IPS DF 4.7 (cell line): Measurements from ENCODE around the gene ANKRD12.

Source experiments
- DNase-seq: peaks from one replicate; pipeline ENCODE4 v3.0.0-alpha.2; 2013; ENCODE audit warnings: low spot score; ENCODE audit errors: extremely low read depth

Gene ANKRD12

DNA sequence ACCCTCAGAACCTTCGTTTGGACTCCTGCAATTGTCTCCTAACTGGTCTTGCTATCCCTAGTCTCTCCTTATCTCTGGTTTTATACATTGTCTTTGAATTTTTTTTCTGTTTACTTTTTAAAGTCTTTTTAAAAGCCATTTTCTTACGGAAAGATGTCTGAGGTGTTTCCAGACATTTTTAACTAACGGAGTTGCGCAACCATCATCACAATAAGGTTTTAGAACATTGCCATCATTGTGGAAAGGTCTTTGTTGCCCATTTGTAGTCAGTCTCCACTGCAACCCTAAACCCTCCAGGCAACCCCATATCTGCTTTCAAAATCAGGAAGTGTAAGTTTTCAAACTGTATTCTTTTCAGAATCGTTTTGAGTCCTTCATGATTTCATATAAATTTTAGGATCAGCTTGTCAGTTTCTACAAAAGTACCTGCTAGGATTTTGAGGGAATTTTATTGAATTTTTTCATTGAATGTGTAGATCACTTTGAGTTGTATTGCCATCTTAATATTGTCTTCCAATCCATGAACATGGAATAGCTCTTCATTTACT is 46.3 kb downstream of the ANKRD12 start:
- no peak for DNase-seq

- no peak for DNase-seq
These were observed 48.5 kb downstream of the ANKRD12 start for GRCh38 chr18:9184998-9185613.

DNA sequence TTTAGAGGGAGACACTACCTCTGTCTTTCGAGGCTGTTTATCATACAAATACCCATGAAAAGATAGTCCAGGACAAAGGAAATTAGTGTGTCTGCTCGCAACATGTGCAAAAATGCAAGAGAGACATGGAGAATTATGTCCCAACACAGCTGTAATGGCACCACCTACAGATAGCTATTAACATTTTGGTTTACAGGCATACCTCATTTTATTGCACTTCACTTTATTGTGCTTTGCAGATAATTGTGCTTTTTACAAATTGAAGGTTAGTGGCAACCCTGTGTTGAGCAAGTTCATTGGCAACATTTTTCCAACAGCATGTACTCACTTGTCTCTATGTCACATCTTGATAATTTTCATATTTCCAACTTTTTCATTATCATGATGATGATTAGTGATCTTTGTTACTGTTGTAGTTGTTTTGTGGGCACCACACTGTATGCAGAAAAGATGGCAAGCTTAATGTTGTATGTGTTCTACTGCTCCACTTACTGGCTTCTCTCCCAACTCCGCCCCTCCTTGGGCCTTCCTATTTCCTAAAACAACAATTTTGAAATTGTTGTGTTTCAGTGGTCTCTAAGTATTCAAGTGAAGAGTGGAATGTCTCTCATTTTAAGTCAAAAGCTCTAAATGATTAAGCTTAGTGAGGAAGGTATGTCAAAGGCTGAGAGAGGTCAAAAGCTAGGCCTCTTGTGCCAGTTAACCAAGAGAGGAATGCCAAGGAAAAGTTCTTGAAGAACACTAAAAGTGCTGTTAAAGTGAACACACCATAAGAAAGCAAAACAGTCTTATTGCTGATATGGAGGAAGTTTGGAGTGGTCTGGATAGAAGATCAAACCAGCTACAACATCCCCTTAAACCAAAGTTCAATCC is 52.0 kb downstream of the ANKRD12 start:
- no peak for DNase-seq

- no peak for DNase-seq
These were observed 52.9 kb downstream of the ANKRD12 start for GRCh38 chr18:9189491-9189890.

DNA sequence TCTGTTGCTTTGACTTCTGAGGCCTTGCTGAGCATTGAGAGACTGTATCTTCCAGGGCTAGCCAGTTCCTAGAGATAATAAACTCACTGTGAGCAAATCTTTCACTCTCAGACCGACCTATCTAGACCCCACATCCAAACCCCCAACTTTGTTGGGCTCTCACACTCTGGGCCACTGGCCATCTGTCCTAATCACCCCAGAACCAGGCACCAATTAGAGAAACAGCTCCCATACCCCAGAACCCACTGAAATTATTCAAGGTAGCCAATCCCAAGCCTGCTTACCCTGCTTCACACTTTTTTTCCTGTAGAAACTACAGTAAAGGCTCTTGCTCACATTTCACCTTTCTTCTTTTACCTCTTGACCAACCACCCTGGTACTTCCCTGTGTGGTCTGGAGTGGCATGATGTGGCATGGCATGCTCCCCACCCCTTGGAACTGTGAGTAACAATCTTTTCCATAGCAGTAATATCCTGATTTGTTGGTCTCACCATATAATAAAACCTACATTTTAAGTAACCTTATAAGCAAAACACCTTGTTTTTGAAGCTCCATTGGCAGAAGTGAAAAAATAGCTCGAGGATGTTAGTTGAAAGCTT is 55.2 kb downstream of the ANKRD12 start:
- DNase-seq = no peak

DNA sequence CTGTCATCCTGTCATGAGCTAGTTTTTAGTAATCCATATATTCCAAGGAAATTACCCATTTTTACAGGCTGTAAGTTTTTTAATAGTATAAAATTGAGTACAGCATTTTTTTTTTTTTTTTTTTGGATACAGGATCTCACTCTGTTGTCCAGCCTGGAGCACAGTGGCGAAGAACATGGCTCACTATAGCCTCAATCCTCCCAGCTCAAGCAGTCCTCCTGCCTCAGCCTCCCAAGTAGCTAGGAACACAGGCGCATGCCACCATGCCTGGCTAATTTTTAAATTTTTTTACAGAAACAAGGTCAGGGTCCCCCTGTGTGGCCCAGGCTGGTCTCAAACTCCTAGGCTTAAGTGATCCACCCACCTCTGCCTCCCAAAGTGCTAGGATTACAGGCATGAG is 56.5 kb downstream of the ANKRD12 start:
- DNase-seq = no peak

DNA sequence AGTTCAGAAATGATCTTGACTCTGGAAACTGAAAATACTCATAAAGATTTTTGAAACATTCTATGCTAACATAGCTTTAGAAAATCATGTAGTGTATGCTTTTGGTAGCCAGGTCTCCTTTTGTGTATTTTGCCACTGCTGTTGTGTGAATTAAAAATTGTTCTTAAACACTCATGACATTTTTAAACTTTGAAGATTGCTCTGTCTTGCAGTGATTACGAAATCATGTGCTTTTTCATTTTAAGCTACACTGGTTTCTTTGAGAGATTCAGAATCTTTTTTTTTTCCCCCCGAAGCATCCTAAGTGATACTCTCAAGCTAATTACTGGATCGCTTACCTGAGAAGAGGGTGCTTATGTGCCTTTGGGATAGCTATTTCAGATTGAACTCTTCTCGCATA is 60.0 kb downstream of the ANKRD12 start:
- no peak for DNase-seq

- DNase-seq = no peak
These were observed 63.1 kb downstream of the ANKRD12 start for GRCh38 chr18:9199681-9200080.

GRCh38 chr18:9201224-9201623 is 64.6 kb downstream of the ANKRD12 start:
- no peak for DNase-seq

DNA sequence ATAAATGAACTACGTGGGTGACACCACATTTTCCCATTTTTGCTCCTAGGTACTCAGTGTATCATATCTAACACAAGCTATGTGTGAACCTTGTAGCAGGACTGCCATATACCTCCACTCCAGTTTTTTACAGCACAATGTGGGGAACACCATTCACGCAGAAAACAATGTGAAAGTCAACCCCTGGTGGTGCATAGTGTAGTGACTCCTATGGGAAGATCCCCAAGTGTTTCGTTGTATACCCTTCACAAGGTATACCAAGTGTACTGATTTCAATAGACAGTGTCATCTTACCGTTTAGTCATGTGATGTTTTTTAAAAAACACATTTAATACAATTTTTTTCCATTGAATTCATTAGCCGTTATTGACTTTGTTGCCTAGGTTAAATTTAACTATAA is 68.1 kb downstream of the ANKRD12 start:
- no peak for DNase-seq

- no peak for DNase-seq
These were observed 69.8 kb downstream of the ANKRD12 start for GRCh38 chr18:9206421-9206820.

DNA sequence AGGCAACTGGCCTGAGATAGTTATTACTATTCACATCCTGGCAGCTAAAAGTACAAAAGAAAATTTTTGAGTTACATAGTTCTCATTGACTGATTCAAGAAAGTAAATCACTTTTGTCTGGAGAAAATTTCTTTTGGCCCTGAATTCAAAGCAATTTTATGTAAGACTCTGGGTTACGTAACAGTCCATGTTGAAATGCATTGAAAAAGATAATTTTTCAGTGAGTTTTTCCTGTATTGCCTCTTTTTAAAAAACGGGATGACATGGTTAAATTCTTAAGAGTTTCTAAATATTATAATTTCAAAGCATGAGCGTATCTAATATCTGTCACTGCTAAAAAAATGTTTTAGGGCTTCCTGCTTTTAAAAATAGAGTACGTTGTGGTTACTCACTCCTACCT is 72.7 kb downstream of the ANKRD12 start:
- DNase-seq = no peak

- DNase-seq = no peak
These were observed 74.4 kb downstream of the ANKRD12 start for GRCh38 chr18:9210966-9211365.

DNA sequence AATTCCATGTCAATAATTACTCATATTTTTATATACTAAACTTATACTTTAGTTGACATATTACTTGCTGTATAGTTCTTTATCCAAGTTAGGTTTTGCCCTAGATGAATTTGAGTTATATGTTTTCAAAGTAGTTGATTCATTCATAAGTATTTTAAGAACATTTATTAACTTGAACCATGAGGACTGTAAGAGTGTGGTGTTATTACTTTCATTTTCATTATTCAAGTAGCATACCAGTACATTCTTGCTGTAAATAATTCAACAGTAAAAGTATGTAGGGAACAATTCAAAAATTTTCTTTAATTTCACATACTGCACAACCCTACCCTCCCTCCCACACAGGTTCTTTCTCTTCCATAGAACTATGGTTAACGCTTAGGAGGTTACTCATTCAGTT is 75.4 kb downstream of the ANKRD12 start:
- no peak for DNase-seq

DNA sequence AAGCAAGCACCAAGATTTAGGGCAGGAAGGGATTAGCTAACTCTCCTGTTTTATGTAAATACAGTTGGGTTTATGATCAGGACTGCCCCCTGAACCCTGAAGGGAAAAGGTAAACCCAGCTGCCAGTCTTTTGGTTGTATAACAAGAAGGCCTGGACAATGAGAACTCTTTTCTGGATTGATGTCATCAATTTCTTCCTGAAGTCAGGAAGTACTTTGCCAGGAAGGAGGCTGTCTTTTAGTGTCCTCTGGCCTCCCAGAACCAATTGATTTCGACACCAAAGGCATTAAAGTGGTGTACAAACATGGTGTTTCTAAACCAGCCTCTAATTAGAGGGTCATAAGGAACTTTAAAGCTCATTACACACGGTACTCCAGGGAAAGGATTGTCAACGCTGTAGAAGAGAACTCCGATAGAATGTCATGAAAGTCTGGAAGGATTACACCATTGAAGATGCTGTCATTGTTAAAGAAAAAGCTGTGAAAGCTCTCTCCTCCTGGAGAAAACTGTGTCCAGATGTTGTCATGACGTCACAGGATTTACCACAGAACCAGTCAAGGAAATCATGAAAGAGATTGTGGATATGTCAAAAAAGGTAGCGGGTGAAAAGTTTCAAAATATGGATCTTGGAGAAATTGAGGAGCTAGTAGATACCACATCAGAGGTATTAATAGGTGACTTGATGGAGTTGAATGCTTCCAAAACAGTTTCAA is 78.8 kb downstream of the ANKRD12 start:
- DNase-seq = no peak

- no peak for DNase-seq
These were observed 79.9 kb downstream of the ANKRD12 start for GRCh38 chr18:9216459-9216858.

DNA sequence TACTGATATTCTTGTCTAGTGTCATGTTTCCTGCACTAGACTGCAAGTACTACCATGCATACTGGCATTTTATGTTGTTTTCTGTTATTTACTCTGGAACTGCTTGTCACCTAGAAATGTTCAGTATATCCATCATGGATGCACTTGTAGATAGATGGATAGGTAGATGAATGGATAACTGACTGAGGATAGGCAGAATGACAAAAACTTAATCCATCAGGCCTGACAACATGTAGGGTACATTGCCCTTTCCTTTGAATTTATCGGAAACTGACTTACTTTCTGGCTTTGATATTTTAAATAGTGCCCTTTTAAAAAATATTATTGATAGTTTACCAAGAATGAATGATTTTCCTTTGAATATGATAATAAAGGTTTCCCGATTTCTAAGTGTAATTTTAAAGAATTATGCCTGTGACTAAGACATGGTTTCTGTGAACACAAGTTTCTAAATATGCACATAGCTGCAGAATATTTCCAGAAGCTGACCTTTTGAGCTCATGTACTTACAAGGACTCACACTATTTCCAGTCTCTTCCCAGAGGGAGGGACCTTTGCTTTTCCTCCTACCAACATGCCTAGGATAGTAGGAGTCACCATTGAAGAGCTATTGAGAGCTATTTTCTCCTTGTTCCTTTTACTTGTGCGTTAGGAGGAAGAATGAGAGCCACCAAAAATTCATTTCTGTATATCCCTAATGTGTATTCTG is 81.3 kb downstream of the ANKRD12 start:
- DNase-seq = no peak

- DNase-seq = no peak
These were observed 84.5 kb downstream of the ANKRD12 start for GRCh38 chr18:9221040-9221439.

DNA sequence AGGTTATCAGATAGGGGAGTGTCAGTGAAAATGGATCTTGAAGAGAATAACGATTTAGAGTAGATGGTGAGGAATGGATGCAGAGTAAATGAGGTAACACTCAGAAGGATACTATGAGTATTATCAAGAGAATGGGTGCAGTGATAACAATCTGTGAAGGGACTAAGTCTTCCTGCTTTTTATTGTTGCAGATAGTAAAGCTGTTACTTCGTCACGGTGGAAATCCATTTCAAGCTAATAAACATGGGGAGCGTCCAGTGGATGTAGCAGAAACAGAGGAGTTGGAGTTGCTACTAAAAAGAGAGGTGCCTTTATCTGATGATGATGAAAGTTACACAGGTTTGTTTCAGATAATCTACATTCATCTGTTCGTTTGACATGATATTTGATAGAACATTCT is 85.1 kb downstream of the ANKRD12 start:
- no peak for DNase-seq

DNA sequence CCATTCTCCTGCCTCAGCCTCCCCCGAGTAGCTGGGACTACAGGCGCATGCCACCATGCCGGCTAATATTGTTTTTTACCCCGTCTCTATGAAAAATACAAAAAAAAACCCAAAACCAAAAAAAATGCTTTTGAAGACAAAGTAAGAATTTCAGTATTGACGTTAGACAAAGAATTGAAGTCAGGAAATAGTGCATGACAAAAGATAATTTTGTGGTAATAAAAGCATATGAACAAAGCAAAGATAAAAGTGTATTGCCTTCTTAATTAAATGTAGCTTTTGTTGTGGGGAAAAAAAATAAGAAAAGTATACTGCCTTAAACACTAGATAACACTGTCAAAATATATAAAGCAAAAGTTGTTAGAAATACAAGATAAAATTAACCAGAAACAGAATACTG is 86.8 kb downstream of the ANKRD12 start:
- no peak for DNase-seq

DNA sequence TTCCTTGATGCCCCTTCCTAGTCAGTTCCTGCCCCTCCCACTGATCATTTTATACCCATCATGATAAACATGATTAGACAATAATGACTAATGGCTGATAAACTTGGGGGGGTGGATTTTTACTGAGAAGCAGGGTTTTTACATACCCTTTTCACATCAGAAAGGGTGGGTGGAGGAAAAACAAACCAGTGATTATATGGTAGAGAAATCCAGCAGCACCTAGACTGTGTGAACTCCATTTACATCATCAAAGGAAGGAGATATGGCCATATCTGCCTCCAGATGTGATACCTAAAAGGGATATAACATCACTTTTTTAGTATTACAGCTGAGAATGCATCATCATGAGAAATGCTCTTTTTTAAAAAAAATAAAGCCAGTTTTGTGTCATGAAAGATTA is 89.9 kb downstream of the ANKRD12 start:
- no peak for DNase-seq
